GM23248 (cell line): ENCODE measurements around the gene KCNIP3. TPM values are rescaled to one million over a fixed set of nuclear protein-coding genes. Genes with fewer than 3 reads are reported as not detected.

ENCODE experiments used
- DNase-seq: peaks from one replicate; pipeline ENCODE4 v3.0.0-alpha.2; 2015
- H2AFZ ChIP-seq: fragments of 200-600 bp; sonication (generic); 2 replicates; pipeline ENCODE4 v1.6.1; 2016; ENCODE audit warnings: antibody characterized with exemption
- H3F3A ChIP-seq: fragments of 200-600 bp; sonication (generic); 2 replicates; pipeline ENCODE4 v1.6.1; 2016; ENCODE audit warnings: mild to moderate bottlenecking, antibody characterized with exemption, mixed run types; ENCODE audit not compliant: insufficient read depth
- H3K27ac ChIP-seq: fragments of 200-600 bp; sonication (generic); 2 replicates; pipeline ENCODE4 v1.5.1; 2016; ENCODE audit warnings: mild to moderate bottlenecking
- H3K27me3 ChIP-seq: fragments of 200-600 bp; sonication (generic); replicated peaks from 2 replicates; pipeline ENCODE4 v1.6.1; 2016; ENCODE audit warnings: mild to moderate bottlenecking; ENCODE audit not compliant: insufficient read depth
- H3K36me3 ChIP-seq: fragments of 200-600 bp; sonication (generic); 2 replicates; pipeline ENCODE4 v1.6.1; 2016; ENCODE audit warnings: low read depth, mild to moderate bottlenecking
- H3K4me1 ChIP-seq: fragments of 200-600 bp; sonication (generic); 2 replicates; pipeline ENCODE4 v1.6.1; 2016; ENCODE audit warnings: mild to moderate bottlenecking; ENCODE audit not compliant: insufficient read depth
- H3K4me2 ChIP-seq: fragments of 200-600 bp; sonication (generic); one replicate; pipeline ENCODE4 v1.6.1; 2016; ENCODE audit warnings: mild to moderate bottlenecking; ENCODE audit not compliant: unreplicated experiment
- H3K4me3 ChIP-seq: fragments of 200-600 bp; sonication (generic); 2 replicates; pipeline ENCODE4 v1.5.1; 2016; ENCODE audit warnings: mild to moderate bottlenecking
- H3K79me2 ChIP-seq: fragments of 200-600 bp; sonication (generic); 2 replicates; pipeline ENCODE4 v1.6.1; 2016; ENCODE audit warnings: mild to moderate bottlenecking; ENCODE audit not compliant: insufficient read depth
- H3K9ac ChIP-seq: fragments of 200-600 bp; sonication (generic); 2 replicates; pipeline ENCODE4 v1.6.1; 2016; ENCODE audit warnings: mild to moderate bottlenecking
- H3K9me2 ChIP-seq: fragments of 200-600 bp; sonication (generic); 2 replicates; pipeline ENCODE4 v1.6.1; 2016; ENCODE audit warnings: mixed run types, mild to moderate bottlenecking, moderate library complexity; ENCODE audit not compliant: insufficient read depth
- H3K9me3 ChIP-seq: fragments of 200-600 bp; sonication (generic); one replicate; pipeline ENCODE4 v1.6.1; 2017; ENCODE audit warnings: low read depth
- H4K20me1 ChIP-seq: fragments of 200-600 bp; sonication (generic); 2 replicates; pipeline ENCODE4 v1.6.0; 2016; ENCODE audit not compliant: insufficient read depth
- EZH2 ChIP-seq: fragments of 200-600 bp; sonication (generic); IDR thresholded peaks from 2 replicates; pipeline ENCODE4 v1.6.1; 2018; ENCODE audit warnings: antibody characterized with exemption, mild to moderate bottlenecking; ENCODE audit not compliant: insufficient read depth, poor library complexity, severe bottlenecking
- EZH2phosphoT487 ChIP-seq: fragments of 200-600 bp; sonication (generic); IDR thresholded peaks from 2 replicates; pipeline ENCODE4 v1.6.1; 2018; ENCODE audit warnings: antibody characterized with exemption, moderate library complexity, mild to moderate bottlenecking, low read depth; ENCODE audit not compliant: insufficient read depth
- WGBS, 2 experiments: methylation state at CpG; one replicate each; pipeline ENCODE4 v1.1.6; 2015 to 2017; ENCODE audit warnings: low lambda C conversion rate in 2 of 2, low coverage in 1 of 2; ENCODE audit errors: missing lambda C conversion rate in 2 of 2; 5-methylcytosine and 5-hydroxymethylcytosine counted together
- in situ Hi-C: fragments of 300-500 bp; cut with MboI; formaldehyde crosslinking; loops from 2 replicates; pipeline ENCODE4 v1.15.0; 2020
- polyA plus RNA-seq: library from polyadenylated mRNA; unstranded; fragments of >200 nt; fragmentation: Nextera tagmentation; extraction: Ambion mirVana; gene quantifications from 2 replicates; pipeline ENCODE4 v1.2.1, GENCODE V29; 2016
- total RNA-seq: library from RNA; depleted of rRNA; stranded (reverse); fragments of >200 nt; shearing (Covaris generic); gene quantifications from 2 replicates; pipeline ENCODE4 v1.2.3, GENCODE V29; 2014

The KCNIP3 gene
- total and polyA plus RNA-seq, 2 experiments from 2014 or later = 3.7 to 10.7 TPM

DNA sequence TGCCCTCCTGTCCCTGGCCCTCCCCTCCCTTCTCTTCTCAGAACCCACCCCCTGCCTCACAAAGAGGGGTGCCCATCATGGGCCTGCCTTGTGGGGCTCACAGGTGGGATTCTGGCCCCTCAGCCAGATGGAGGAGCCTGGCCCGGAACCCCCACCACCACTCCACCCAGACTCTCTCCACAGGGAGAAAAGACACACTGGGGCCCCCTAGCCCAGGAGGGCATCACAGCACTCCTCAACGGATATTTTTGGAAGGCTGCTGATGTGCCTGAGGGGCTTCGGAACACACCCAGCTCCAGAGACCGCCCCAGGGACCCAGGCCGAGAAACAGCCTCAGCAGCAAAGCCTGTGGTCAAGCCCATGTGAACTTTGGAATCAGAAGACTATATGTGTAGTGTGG, 9.9 kb downstream of the KCNIP3 start:
- no peaks in the 10 kb centered on the region for H4K20me1 ChIP-seq
- in situ Hi-C loops = no loop called here
- H3K9ac ChIP-seq = no peak overlapping the region
- no peak overlapping the region for H3K4me2 ChIP-seq
- H3K36me3 ChIP-seq = no peaks in the 10 kb centered on the region
- H3K4me3 ChIP-seq = no peak overlapping the region
- H3F3A ChIP-seq = no peaks in the 10 kb centered on the region
- 87 to 88% methylated on average over 5 of the region's 5 CpGs for WGBS, 2 experiments
- no peaks in the 10 kb centered on the region for H3K4me1 ChIP-seq
- H3K27ac ChIP-seq = no peak overlapping the region
- peaks cover 14% of the 10 kb centered on the region for H3K27me3 ChIP-seq
- no peaks in the 10 kb centered on the region for H3K9me3 ChIP-seq
- DNase-seq = no peak
- H3K9me2 ChIP-seq = no peaks in the 10 kb centered on the region
- no peak for TF ChIP-seq EZH2
- no peak for TF ChIP-seq EZH2phosphoT487
- no peak overlapping the region for H2AFZ ChIP-seq
- no peaks in the 10 kb centered on the region for H3K79me2 ChIP-seq

DNA sequence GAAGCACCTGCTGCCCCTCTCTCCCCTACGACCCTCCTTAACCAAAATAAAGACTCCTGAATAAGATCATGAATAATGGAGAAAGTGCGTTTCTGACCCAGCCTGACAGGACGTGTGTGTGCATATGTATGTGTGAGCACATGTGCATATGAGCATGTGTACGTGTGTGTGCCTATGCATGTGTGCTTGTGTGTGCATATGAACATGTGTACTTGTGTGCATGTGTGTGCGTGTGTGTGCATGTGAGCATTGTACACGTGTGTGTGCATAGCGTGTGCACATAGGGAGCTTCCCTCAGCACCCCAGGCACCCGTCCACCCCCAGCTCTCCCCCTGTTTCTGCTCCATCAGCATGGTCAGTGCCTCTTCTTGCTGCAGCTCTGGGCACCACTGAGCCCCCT, 10.7 kb downstream of the KCNIP3 start:
- Histone ChIP-seq H3K9ac (no peak overlapping the region), H3K79me2 (no peaks in the 10 kb centered on the region), H4K20me1 (no peaks in the 10 kb centered on the region), H3K4me1 (no peaks in the 10 kb centered on the region), H3K27ac (no peak overlapping the region), H3K4me3 (no peak overlapping the region), H3K4me2 (no peak overlapping the region), H3K27me3 (peaks cover 10% of the 10 kb centered on the region; the same call in 1 of the 2 replicates), H3F3A (no peaks in the 10 kb centered on the region), H3K9me3 (no peaks in the 10 kb centered on the region), H3K9me2 (no peaks in the 10 kb centered on the region), H2AFZ (no peak overlapping the region), H3K36me3 (no peaks in the 10 kb centered on the region)
- TF ChIP-seq EZH2phosphoT487 = no peak
- no peak for TF ChIP-seq EZH2
- 63 to 73% methylated on average over 7 to 8 of the region's 8 CpGs for WGBS, 2 experiments
- in situ Hi-C loops = no loop called here
- no peak for DNase-seq

DNA sequence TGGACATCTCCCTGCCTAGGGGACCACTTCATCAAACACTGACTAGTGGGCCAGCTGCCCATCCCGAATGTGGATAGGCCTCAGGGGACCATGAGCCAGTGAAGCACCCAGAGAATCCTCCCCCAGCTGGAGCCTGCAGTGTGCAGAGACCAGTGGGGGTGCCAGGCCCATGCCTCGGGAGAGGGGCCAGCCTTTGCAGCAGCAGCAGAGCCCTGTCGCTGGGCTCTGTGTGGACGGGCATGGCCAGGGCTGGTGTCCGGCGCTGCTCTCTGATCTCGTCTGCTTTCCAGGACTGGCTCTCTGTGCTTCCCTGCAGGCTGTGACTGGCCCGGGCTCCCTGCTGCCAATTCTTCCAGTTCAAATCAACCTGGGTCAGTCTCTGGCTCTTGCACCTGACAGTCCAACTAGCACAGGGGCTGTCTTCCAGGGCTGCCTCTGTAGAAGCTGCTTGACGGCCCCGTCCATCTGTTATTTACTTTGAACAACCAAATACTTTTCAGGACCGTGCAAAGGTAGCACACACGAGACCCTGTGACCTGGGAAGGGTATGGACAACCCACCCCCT, 11.4 kb downstream of the KCNIP3 start:
- Histone ChIP-seq H3K4me3 (no peak overlapping the region), H3F3A (no peaks in the 10 kb centered on the region), H3K36me3 (no peaks in the 10 kb centered on the region), H3K27me3 (peaks cover 7% of the 10 kb centered on the region; the same call in 1 of the 2 replicates), H3K9ac (no peak overlapping the region), H3K4me2 (no peak overlapping the region), H3K9me2 (no peaks in the 10 kb centered on the region), H3K4me1 (no peaks in the 10 kb centered on the region), H3K79me2 (no peaks in the 10 kb centered on the region), H2AFZ (no peak overlapping the region), H3K9me3 (no peaks in the 10 kb centered on the region), H3K27ac (no peak overlapping the region), H4K20me1 (no peaks in the 10 kb centered on the region)
- 67 to 68% methylated on average over 12 of the region's 12 CpGs for WGBS, 2 experiments
- no peak for TF ChIP-seq EZH2
- no peak for TF ChIP-seq EZH2phosphoT487
- no peak for DNase-seq
- in situ Hi-C loops = no loop called here

DNA sequence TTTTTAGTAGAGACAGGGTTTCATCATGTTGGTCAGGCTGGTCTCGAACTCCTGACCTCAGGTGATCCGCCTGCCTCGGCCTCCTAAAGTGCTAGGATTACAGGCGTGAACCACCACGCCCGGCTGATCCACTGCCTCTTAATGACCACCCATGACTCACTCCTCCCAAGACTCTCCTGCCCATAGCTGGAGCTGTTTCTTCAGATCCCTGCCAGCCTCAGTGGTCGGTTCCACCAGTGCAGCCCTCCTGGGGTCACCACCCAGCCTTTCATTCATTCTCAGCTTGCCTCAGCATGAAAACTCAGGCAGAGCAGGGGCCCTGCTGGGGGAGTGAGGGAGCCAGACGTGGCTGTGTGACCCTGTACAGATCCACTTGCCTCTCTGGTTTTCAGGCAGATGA, 12.5 kb downstream of the KCNIP3 start:
- Histone ChIP-seq H3K9me3 (no peaks in the 10 kb centered on the region), H2AFZ (no peak overlapping the region), H3F3A (no peaks in the 10 kb centered on the region), H3K9ac (no peak overlapping the region), H3K4me1 (no peaks in the 10 kb centered on the region), H3K36me3 (no peaks in the 10 kb centered on the region), H3K27ac (no peak overlapping the region), H3K9me2 (no peaks in the 10 kb centered on the region), H3K79me2 (no peaks in the 10 kb centered on the region), H4K20me1 (no peaks in the 10 kb centered on the region), H3K4me2 (no peak overlapping the region), H3K27me3 (peaks cover 7% of the 10 kb centered on the region; the same call in 1 of the 2 replicates), H3K4me3 (no peak overlapping the region)
- 39 to 60% methylated on average over 8 of the region's 8 CpGs for WGBS, 2 experiments
- TF ChIP-seq EZH2phosphoT487 (no peak), EZH2 (no peak)
- DNase-seq = peak; percentile 47
- in situ Hi-C loops = no loop called here
